ENCODE measurements around the gene SGSH.

Gene SGSH

GRCh38 chr17:80220054-80220735, at the start of gene SGSH, which contains the start of gene SLC26A11:
TSS of gene SGSH (minus strand) at chr17:80220333. CDS start at chr17:80220313, 20 bp downstream.
TSS of gene SLC26A11 (plus strand) at chr17:80220427. CDS start at chr17:80221561, 1,134 bp downstream.
- Histone ChIP-seq H3K27me3 (replicated peaks; ENCODE audit: control insufficient read depth, insufficient read depth, low read length) (no peaks in the 10 kb centered on the region), H3K4me3 (replicated peaks; ENCODE audit: low read depth, low read length) (peak within 1 kb of the TSS; percentile 88), H3K36me3 (ENCODE audit: control insufficient read depth, insufficient read depth, low read length) (peaks cover 5% of the 10 kb centered on the region)
- TF ChIP-seq CTCF (IDR thresholded peaks at IDR 0.05; ENCODE audit: insufficient read depth, low read length, poor library complexity, severe bottlenecking) = no peak
- peak; percentile 54 for DNase-seq (ENCODE audit: extremely low read depth, insufficient read length)

GRCh38 chr17:80269405-80269807, 49.3 kb upstream of the SGSH start:
- TF ChIP-seq CTCF (IDR thresholded peaks at IDR 0.05; ENCODE audit: insufficient read depth, low read length, poor library complexity, severe bottlenecking) = no peak
- Histone ChIP-seq H3K27me3 (replicated peaks; ENCODE audit: control insufficient read depth, insufficient read depth, low read length) (no peaks in the 10 kb centered on the region), H3K36me3 (ENCODE audit: control insufficient read depth, insufficient read depth, low read length) (peaks cover 26% of the 10 kb centered on the region), H3K4me3 (replicated peaks; ENCODE audit: low read depth, low read length) (no peak overlapping the region)
- DNase-seq (ENCODE audit: extremely low read depth, insufficient read length) = no peak

DNA sequence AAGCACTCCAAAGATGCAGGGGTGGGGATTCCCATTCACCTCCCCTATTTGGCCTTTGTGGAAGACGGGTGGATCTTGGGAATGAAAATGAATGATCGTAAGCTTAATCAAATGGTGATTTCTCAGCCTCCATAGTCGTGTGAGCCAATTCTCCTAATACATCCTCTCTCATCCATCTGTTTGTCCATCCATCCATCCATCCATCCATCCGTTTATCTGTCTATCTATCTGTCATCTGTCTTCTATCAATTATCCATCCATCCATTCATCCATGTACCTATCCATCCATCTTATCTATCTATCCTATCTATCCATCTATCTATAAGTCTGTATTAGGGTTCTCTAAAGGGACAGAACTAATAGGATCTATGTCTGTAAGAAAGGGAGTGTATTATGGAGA, 48.3 kb upstream of the SGSH start:
- DNase-seq (ENCODE audit: extremely low read depth, insufficient read length) = no peak
- H3K36me3 ChIP-seq (ENCODE audit: control insufficient read depth, insufficient read depth, low read length) = peaks cover 20% of the 10 kb centered on the region
- no peak for TF ChIP-seq CTCF (IDR thresholded peaks at IDR 0.05; ENCODE audit: insufficient read depth, low read length, poor library complexity, severe bottlenecking)
- no peak overlapping the region for H3K4me3 ChIP-seq (replicated peaks; ENCODE audit: low read depth, low read length)
- no peaks in the 10 kb centered on the region for H3K27me3 ChIP-seq (replicated peaks; ENCODE audit: control insufficient read depth, insufficient read depth, low read length)

DNA sequence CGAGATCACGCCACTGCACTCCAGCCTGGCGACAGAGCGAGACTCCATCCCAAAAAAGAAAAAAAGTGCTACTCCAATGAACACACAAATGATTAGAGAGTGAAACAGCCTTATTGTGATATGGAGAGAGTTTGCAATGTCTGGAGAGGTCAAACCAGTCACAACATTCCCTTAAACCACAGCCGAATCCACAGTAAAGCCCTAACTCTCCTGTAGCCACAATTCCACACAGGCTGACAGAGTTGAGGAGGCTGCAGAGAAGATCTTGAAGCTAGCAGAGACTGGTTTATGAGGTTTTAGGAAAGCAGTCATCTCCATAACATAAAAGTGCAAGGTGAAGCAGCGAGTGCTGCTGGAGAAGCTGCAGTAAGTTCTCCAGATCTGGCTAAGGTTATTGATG, 47.3 kb upstream of the SGSH start:
- peaks cover 12% of the 10 kb centered on the region for H3K36me3 ChIP-seq (ENCODE audit: control insufficient read depth, insufficient read depth, low read length)
- no peak for TF ChIP-seq CTCF (IDR thresholded peaks at IDR 0.05; ENCODE audit: insufficient read depth, low read length, poor library complexity, severe bottlenecking)
- no peak for DNase-seq (ENCODE audit: extremely low read depth, insufficient read length)
- no peaks in the 10 kb centered on the region for H3K27me3 ChIP-seq (replicated peaks; ENCODE audit: control insufficient read depth, insufficient read depth, low read length)
- no peak overlapping the region for H3K4me3 ChIP-seq (replicated peaks; ENCODE audit: low read depth, low read length)

DNA sequence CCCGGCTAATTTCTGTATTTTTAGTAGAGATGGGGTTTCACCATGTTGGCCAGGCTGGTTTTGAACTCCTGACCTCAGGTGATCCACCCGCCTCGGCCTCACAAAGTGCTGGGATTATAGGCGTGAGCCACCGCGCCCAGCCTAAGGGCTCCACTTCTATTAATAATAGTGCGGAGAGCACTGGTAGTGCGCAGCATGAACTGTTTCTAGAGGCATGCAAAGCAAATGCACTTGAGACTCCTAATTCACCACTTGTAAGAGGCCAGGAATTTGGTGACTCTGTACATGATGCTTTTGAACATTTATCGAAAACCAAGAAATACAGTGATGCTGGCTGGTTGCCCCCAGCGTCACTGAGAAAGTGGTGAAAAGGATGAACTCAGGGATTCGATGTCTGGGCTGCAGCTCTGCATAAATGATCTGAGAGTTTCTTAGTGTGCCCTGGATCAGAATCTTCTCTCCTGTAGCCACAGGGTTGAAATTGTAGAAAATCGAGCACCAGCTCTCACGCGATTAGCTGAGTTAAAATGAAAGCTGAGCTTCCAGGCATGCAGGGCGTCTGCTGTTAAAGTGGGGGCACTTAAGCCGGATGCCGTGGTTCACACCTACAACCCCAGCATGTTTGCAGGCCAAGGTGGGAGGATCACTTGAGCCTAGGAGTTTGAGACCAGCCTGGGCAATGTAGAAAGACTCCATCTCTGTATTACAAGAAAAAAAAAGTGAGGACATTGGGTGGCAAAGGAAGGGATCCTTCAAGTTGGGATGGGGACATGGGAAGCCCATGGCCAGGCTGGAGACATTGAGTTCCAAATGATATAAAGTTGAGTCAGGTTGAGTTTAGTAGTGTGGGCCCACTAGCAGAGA, 45.3 kb upstream of the SGSH start:
- peak overlapping the region; percentile 91 for H3K4me3 ChIP-seq (replicated peaks; ENCODE audit: low read depth, low read length)
- TF ChIP-seq CTCF (IDR thresholded peaks at IDR 0.05; ENCODE audit: insufficient read depth, low read length, poor library complexity, severe bottlenecking) = no peak
- H3K27me3 ChIP-seq (replicated peaks; ENCODE audit: control insufficient read depth, insufficient read depth, low read length) = no peaks in the 10 kb centered on the region
- peaks cover 9% of the 10 kb centered on the region for H3K36me3 ChIP-seq (ENCODE audit: control insufficient read depth, insufficient read depth, low read length)
- DNase-seq (ENCODE audit: extremely low read depth, insufficient read length) = peak; percentile 59
